Epidermal melanocyte (primary cell): ENCODE measurements around the gene TEX30.

Experiments
- DNase-seq: peaks from one replicate; pipeline ENCODE4 v3.0.0; 2011; ENCODE audit warnings: low spot score; ENCODE audit not compliant: insufficient read length

TEX30 gene

DNA sequence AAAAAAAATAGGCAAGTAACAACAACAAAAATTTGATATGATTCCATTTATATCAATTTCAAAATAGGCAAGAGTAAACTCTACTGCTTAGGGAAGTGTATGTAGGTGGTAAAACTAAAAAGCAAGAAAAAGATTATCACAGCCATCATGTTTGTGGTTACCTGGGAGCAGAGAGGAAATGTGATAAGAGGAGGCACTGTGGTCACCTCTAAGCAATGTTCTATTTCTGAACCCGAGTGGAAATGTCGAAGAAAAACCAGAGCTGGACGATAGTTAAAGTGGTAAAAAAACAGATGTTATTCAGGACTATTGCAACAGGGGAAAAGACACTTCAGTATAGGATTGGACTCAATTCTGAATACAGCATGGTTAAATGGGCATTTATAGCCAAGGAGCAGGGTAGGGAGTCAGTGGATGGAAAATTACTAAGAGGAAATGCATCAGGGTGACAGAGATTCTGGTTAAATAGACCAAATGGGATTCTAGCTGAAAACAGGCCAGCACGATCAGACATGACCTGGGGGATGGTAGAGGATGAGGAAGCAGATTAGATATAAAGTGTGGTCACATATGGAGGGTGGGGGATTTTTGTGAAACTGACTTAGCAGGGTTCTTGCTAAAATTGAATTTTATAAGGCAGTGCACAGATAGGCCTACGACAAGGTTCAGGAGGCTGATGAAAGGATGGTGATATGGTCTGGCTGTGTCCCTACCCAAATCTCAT, 6.0 kb upstream of the TEX30 start:
- DNase-seq: no peak

DNA sequence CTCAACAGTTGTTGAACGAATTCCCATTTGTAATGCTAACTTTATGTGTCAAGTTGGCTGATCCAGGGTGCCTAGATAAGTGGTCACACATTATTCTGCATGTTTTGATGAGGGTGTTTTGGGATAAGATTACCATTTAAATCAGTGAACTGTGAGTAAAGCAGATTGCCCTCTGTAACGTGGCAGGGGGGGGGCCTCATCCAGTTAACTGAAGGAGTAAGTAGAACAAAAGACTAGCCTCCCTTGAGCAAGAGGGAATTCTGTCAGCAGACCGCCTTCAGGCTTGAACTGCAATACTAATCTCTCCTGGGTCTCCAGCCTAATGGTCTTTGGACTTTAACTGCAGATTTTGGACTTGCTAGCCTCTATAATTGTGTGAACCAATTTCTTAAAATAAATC, 4.2 kb upstream of the TEX30 start:
- DNase-seq: no peak

DNA sequence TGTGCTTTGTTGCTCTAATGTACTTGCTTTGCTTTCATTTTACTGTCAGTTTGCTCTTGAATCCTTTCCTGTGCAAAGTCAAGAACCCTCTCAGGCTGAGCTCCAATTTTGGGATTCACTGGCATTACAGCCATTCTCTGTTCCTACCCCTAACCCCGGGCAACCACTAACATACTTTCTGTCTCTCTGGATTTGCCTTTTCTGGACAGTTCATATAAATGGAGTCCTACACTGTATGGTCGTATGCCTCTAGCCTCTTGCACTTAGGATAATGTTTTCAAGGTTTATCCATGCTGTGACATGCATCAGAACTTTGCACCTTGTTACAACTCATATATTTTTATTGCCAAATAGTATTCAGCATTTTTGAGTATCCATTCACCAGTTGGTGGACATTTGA, 2.7 kb upstream of the TEX30 start:
- DNase-seq: no peak

DNA sequence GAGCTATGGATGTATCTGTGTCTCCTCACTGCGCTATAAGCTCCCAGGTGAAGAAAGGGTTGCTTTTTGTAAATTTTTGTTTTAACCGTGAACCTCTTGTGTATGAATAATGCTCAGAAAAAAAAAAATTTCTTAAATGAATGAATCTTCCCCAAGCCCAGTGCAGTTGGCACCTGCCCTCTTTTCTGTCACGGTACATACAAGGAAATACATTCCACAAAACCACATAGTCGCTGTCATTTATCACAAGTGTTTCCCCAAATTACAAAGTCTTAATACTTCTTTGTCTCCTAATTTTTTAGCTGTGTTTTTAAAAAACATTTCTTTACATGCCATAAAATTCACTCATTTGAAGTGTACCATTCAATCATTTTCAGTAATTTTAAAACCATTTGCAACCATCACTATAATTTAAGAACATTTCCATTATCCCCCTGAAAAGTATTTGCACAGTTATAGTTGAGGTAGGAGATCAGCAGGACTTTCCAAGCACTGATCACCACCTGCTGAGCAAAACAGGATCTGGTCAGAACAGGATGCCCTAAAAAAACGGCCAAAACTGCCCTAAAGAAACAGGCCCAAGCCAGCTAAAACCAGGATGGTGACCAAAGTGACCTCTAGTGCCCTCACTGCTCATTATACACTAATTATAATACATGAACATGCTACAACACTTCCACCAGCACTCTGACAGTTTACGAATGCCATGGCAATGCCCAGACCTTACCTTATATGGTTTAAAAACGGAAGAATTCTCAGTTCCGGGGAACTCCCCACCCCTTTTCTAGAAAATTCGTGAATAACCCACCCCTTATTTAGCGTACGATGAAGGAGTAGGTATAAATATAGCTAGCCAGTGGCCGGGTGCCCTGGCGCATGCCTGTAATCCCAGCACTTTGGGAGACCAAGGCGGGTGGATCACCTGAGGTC, 1.3 kb upstream of the TEX30 start:
- no peak for DNase-seq

DNA sequence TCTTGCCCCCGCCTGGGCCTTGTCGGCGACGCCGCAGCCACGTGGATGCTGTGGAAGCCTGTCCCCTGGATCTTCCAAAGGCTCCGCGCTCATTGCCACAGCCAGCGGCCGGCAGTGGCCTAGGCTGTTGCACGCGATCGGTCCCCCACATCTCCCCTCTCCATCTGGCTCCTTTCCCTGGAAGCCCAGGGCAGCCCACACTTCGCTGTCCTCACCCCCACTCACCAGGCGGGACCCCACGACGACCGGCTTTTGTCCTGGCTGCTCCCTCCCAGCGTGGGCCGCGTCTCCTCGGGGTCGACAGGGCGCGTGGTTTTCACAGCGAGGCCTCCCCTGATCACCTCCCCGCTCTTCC, 605 bp upstream of the TEX30 start:
- no peak for DNase-seq

DNA sequence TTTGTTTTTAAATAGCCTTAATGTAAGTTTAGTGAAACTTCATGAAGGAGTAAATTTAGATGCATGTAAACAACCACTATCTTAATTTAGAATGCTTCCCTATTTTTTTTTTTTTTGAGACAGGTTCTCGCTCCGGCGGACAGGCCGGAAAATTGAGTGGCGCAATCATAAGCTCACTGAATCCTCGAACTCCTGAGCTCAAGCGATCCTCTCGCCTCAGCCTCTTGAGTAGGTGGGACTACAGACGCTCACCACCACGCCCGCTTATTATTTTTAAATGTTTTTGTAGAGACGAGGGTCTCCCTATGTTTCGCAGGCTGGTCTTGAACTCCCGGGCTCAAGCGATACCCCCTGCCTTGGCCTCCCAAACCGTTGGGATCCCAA, 1.6 kb downstream of the TEX30 start:
- DNase-seq: no peak

DNA sequence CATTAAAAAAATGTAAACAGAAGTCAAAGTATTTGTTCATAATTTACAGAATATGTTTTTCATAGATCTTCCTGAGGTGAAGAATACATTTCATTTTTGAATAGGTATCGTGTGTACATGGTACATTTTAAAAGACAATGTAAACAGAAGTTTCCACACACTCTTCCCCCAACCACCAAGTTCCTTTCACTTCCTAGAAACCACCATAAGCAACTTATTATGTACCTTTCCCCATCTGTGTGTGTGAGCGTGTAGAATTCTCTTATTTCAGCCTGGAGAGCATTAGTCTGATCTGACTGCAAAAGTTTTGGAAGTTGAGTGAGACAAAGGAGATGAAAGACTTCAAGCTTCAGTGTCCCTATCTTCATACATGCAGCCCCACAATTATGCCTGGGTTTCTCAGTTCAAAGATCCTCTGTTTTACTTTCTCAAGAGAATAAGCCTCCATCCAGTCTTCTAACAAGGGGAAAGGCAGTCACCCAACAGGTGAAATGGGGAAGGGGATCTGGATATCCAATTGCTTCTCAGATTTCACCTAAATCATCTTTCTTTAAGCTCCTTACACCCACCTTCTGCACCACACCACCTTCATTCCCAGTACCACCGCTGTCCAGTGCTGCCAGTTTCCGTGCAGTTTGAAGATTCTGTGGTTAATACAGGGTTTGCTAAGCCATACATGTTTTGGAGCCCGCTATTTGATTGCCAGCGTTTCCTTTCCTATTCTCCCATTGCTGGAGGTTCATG, 2.1 kb downstream of the TEX30 start:
- DNase-seq: no peak

DNA sequence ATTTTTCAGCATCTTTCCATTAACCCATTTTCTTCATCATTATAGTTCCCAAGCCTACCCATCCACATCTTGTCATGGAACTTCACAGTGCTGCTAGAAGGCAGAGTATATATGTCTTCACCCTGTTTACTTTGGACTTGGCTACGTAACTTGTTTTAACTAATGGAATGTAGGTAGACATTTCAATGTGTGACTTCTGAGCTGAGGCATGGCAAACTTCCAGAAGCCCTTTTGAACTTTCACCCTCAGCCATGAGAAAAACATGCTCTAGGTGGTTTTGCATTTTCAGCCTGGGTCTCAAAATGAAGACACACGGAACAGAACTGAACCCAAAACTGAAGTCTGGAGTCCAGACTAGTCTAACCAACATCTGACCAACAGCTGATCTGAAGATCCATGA, 3.2 kb downstream of the TEX30 start:
- no peak for DNase-seq

DNA sequence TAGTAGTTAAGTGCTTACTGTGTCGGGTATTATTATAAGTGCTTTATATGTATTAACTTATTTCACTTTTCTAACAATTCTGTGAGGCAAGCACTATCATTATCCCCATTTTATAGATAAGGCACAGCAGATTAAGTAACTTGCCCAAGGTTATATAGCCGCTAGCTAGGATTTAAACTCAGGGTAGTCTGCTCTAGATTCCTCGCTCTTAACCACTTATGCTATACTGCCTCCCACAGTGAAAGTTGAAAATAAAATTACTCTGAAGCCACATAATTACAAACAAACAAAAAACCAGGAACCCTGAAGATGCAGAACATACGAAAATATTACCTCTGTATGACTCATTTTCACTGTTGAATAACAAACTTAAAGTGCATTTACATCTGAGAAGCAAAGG, 3.9 kb downstream of the TEX30 start:
- no peak for DNase-seq

DNA sequence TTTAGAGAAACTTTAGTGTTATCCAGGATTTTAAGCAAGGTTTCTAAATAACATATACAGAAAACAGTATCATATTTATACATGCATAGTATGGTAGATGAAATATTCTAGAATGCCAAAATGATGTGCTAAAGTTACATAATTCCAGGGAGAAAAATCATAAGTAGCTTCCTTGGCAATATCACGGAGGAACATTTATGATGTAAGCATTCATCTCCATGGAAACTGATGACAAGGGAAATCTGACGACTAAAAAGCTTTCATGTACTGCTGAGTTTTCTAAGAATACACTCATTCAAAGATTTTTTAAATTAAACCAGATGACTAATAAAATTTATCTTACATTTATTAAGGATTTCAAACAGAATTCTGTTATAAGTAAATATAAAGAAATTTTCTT, 4.7 kb downstream of the TEX30 start:
- DNase-seq: no peak

DNA sequence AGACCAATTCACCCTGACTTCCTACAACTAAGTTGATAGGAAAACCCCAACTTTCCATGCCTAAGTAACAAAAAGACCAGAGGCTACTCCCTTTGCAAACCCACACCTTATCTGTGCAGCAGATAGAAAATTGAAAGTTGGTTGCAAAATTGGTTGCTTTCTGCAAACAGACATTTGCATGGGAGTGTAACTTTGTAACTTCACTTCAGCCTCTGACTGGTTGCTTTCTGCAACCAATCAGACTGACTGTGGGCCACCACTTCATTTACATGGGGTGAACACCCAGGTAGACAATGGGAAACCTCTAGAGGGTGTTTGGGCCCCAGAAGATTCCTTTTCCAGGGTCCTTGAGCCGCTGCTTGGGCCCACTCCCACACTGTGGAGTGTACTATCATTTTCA, 9.8 kb downstream of the TEX30 start:
- DNase-seq: no peak

DNA sequence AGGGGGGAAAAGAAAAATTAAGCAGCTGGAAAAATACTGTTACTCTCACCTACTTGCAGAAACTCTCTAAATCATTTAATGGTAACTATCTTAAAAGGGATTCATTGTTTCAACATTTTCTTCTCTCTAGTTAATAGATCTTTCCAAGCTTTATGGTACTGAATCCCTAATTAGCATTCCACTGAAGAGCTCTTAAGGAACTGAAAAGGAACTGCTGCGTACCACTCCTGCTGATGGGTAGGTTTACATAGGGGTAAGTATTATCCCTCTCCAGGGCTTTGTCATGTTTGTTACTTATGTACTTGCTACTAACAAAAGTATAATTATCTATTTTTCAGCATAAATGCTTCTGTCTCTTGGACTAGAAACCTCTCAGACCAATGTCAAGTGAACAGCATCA, 12.5 kb downstream of the TEX30 start:
- no peak for DNase-seq

DNA sequence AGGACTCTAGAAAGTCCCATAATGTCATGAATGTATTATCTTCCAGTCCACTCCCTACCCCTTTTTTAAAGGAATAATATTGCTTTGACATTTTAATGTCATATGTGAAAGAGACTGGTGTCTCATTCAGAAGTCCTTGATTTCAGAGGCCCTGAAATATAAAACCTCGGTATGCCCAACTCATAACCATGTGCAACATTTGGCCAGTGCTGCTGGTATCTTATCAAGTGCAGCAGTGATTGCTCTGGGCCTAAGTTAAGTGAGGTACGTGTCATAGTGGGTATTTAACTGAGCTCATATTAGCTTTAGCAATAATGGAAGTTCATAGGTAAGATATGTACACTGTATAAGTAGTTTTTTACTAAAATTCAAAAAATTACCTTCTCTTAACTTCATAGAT, 14.7 kb downstream of the TEX30 start:
- no peak for DNase-seq

DNA sequence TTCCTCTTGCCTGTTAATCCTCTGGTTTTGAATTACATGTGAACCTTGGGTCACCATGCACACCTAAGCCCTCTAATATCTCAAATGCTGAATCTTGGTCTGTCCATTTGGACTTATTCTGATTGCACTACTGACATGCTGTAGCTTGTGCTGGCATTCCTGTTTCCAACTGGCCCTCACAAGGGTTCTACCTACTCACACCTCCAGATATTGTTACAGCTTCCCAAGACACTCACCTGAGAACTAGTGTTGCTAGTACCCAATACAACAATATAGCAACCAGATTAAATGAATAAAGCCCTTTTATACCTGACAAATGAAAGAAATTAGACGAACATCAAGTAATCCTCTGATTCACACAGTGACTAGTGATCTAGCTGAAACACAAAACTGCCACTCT, 16.6 kb downstream of the TEX30 start:
- DNase-seq: no peak

DNA sequence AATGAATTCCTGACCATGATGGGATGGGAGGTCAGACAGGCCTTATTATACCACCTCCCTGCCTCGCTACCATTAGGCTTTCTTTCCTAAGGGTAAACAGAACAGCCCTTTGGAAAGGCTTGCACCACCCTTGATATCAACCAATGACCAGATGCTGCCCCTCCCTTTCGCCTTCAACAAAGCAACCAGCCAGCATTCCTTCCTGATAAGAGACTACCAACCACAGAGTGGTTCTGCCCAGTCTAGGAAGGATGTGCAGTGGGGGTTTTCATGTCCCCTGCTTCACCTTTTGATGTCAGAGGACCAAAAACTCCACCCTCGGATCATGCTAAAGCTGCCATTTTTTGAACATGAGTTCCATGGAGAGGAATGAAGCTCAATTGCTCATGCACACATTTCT, 21.7 kb downstream of the TEX30 start:
- DNase-seq: no peak

DNA sequence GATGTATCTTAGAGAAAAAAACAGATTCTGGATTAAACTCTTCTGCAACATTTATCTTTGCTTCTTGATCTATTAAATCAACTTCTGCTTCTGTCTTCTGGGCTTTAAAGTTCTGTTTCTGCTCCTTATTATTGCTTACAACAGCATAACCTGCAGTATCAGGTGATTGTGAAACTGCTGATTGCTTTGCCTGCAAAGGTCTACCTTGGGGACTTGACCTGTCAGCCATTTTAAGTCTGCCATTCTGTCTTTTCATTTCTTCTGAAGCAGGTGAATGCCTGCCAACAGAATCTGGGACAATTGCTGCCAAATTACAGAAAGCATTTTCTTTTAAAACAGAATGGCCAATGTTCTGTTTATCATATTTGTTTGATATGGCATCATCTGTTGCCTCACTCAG, 31.1 kb downstream of the TEX30 start:
- DNase-seq: no peak

DNA sequence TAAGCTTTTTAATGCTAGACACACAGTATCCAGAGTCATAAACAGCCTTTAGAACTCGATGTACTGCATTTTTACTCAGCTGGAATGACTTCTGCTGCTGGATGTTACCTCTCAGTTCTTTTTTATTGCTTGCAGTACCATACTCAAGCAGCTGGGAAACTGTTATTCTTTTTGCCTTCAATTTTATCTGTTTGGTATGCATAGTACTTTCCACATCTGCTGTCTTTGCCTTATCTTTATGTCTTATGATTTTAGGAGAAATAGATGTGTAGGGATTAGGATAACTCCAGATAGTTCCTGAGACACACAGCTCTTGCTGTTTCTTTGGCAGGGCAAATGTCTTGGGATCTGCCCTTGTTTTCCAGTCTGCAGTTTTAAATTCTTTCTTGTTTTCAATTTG, 31.5 kb downstream of the TEX30 start:
- no peak for DNase-seq

DNA sequence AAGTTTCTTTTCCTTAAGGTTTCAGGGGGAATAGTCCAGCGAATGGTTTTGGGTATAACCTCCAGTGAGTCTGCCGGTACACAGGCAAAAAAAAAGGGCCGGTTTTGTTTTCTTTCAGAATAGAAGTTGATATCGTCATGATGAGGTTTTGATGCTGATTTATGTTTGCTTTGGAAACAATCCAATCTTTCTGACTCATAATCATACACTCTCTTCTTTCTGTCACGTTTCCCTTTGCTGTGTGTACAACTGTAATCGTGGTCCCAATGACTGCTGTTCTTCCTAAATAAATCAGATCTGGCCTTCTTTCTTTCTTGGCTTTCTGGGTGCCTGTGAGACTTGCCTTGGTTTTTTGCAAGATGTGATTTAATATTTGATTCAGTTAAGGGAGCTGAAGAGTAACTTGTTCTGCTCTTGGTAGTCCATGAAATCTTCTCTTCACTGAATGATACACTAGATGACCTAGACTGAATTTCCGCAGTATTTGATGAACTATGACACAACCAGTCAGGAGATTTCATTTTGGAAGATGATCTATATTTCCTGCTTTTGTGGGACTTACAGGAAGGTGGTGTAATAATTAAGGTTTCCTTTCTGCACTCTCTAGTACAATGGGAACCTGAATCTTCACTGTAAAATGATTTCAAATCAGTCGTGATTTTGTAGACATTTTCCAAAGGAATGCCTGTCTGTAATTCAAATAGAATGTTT, 43.9 kb downstream of the TEX30 start:
- DNase-seq: no peak

DNA sequence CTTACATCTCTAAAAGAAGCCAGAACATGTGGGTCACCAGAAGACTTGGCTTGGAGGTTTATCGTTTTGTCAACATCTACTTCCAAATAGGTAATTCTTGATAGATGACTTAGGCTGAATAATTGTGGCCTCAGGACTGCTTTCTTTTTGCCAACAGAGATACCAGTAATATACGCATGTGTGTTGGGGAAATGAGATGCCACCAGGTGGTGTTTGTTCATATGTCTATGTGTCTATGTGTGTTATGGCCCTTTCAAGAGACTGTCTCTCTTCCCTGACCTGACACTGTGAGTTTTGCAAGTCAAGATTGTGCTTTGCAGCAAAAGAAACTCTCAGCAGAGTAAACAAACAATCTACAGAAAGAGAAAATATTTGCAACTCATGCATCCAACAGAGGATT, 47.2 kb downstream of the TEX30 start:
- no peak for DNase-seq

DNA sequence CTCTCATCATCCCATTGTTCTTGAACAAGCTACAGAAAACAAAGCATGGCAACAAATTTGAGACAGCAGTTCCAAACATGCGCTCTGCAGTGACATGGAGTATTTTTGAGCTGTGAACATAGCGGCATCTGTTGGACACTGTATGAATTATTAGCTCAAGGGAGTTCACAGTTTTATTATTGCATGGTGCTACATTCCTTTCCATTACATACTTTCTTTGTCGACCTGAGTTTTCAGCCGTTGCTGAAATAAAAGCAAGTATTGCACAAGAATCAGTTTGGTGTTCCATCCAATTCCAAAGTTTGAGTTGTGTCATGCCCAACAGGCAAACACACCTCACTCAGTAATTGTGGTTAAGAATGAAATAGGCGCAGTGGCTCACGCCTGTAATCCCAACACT, 48.7 kb downstream of the TEX30 start:
- DNase-seq: no peak

DNA sequence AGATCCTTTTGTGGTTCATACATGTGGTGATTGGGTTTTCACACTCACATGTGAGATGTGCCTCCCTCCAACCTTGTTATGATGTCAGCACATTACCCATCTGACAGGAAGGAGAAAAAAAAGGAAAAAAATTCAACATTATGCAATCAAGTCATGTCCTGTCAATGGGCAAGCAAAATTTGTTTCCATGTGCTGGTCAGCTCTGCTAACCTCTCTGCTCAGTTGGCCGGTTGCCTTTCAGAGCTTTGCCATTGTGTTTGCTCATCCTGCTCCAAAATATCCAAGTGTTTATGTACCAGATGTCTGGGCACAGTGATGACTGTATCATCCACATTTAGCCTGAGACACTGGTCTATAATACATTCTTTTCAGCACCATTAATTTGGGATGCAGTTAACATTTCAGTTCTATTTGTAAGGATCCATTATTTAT, 51.8 kb downstream of the TEX30 start:
- peak; percentile 43 for DNase-seq

DNA sequence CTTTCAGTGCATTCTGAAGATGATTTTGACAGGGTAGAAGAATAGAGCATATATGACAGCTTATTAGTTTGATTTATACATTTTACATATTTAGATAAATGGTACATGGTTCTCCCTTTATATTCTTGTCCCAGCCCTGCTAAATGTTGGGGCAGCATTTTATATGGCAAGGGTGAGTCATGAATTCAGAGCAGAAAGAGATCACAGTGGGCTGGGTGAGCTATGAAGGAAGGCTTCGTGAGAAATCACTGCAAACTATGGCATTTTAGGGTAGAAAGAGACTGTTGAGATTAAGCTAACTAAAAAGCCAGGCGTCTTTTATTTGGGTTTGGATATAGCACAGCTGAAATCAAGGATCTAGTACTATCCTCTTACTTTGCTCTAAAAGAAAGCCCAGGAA, 54.8 kb downstream of the TEX30 start:
- no peak for DNase-seq
